ELR (cell line): ENCODE measurements around the gene SMIM43.
"Not testable (repeated sequence)": the region's sequence is repeated elsewhere in the genome, so short reads cannot be mapped to it uniquely, and the experiment has no call there.

ENCODE experiments used
- DNase-seq: peaks from one replicate; pipeline ENCODE4 v3.0.0-alpha.2; 2015; ENCODE audit warnings: low read depth

Gene SMIM43

DNA sequence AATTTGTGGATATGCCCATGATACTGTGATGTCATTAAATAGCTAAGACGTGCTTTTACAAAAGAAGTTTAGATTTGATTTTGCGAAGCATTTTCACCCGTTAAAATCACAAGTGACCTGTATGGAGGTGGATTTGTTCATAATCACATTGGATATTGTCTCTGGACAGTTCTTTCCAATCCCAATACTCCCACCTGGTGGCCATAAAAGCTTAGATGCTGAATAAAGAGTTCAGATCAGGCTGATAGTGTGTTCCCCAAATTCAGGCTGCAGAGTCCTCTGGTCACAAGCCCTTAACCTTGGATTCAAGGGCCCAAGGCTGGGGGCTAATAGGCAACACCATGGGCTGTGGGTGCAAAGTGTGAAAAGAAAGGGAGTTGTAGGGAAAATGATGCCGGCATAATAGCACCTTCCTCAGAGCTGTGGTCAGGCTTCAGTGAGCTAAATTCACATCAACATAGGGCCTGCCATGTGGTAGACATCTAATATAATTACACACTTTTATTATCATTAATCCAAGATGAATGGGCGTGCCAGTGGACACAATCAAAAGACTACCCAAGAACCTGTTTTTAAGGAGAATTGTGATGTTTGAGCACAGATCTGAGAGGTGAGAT lies 28.1 kb downstream of the SMIM43 start:
- peak; percentile 79 for DNase-seq

DNA sequence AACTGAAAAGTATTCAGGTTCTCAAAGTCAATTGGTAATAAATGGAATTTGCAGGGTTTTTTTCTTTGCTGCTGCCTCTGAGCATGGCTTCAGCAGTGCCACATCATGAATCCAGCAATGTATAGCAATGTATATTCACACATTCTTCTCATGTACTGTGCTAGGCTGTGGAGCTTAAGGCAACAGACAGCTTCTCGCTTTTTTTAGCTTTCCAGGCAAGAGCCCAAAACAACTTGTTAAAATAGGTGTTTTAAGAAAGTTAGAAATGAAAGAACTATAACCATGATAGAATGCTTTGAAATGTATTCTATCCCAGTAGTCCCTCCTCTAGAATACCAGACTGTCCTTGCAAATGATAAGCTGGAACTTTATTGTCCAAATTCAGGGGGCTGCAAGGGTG lies 30.4 kb downstream of the SMIM43 start:
- no peak for DNase-seq

DNA sequence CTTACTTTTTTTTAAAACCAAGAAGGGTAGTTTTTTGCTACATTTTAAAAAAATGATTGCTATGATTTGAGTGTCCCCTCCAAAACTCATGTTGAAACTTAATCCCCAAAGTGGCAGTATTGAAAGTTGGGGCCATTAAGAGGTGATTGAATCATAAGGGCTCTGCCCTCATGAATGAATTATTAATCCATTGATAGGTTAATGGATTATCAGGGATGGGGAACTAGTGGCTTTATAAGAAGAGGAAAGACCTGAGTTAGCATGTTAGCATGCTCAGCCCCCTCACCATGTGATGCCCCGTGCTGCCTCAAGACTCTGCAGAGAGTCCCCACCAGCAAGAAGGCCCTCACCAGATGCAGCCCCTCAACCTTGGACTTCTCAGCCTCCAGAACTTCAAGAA lies 31.0 kb downstream of the SMIM43 start:
- no peak for DNase-seq

DNA sequence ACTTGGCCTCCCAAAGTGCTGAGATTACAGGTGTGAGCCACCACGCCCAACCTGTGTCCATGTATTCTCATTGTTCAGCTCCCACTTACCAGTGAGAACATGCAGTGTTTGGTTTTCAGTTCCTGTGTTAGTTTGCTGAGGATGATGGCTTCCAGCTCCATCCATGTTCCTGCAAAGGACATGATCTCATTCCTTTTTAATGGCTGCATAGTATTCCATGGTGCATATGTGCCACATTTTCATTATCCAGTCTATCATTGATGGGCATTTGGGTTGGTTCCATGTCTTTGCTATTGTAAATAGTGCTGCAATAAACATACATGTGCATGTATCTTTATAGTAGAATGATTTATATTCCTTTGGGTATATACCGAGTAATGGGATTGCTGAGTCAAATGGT lies 35.2 kb downstream of the SMIM43 start:
- not testable (repeated sequence) for DNase-seq

DNA sequence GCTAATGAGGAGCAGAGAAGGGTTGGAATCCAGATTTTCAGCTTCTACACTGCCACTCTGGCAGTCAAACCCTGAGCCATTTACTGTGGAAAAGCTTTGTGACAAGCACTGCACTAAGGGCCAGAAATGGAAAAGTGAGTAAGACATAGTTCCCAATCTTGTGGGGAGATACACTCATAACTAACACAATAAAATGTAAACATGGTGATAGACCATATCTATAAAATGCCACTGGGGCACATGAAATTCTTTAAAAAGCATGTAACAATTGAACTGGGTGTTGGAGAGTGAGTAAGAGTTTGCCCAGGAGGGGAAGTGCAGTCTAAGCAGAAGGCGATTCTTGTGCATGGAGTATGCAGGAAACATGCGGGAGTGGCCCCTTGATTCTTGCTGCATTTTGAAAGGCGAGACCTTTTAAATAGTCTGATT lies 36.2 kb downstream of the SMIM43 start:
- peak; percentile 91 for DNase-seq

DNA sequence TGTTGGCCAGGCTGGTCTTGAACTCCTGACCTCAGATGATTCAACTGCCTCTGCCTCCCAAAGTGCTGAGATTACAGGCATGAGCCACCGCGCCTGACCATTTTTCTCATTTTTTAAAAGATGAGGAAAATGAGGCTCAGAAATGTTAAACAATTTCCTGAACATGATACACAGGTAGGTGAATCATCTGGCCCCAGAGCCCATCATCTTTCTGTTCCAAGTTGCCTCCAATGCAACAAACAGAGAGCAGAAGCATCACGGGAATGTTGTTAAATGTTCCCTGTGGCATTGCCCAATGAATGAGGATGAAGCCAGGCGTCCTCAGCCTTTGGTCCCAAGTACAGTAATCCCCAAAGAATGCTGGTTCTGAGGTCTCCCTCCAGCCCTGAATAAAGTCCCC lies 36.9 kb downstream of the SMIM43 start:
- DNase-seq, result peak; percentile 84

DNA sequence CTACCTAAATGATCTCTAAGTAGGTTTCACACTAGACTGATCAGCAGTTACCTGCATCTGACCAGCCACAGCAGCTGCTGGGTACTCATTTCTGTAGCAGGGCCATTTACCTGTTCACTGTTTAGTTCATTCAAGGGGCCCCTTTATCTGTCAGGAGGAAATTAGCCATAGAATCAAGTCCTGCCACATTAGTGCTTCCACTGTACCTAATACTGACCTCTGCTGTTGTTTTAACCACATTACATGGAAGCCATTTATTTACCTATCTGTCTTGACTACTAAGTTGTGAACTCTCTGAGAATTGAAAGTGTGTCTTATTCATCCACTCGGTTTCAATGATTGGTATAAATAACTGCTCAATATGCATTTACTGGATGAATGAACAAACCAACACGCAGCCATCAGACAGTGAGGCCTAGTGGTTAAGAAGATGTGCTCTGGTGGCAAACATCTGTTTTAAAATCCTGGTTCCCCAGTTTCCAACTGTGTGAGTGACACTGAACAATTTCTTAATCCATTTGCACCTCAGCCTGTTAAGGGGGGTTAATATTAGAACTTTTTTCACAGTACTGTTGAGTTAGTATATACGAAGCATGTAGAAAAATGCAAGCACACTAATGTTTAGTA lies 38.2 kb downstream of the SMIM43 start:
- peak; percentile 78 for DNase-seq

DNA sequence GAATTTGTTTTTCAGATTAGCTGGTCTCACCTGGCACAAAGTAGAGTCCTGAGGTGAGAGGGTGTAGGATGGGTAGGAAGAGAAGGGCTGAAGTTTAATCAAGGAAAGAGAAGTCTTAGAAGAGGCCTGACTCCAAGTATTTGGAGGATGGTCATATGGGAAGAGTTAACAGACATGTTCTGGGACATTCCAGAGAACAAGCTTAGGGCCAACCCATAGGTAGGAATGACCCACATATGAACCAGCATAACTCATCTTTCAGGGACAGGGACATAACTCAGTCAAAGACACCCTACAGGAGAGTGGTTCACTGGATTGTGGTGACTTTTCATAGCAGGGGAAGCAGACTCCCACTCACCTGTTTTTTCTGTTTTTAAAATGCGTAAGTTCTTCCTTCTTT lies 40.3 kb downstream of the SMIM43 start:
- DNase-seq, result no peak

DNA sequence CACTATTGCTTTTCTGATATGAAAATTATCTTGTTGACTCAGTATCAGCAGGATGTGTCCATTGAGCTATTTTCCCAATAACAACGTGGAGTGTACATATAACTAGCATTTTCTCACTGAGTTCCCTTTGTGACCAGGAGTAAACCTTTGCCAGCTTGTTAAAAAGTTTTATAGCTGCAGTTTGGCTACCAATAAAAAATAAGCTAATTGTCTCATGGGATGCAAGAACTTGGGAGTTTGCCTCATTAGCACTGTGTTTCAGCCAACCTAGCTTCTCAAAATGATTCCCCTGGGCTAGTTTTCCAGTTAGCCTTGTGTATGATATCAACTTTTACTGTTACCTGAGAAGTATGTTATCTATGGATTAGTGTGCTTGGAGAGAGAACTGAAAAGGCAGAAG lies 43.3 kb downstream of the SMIM43 start:
- DNase-seq, result no peak

DNA sequence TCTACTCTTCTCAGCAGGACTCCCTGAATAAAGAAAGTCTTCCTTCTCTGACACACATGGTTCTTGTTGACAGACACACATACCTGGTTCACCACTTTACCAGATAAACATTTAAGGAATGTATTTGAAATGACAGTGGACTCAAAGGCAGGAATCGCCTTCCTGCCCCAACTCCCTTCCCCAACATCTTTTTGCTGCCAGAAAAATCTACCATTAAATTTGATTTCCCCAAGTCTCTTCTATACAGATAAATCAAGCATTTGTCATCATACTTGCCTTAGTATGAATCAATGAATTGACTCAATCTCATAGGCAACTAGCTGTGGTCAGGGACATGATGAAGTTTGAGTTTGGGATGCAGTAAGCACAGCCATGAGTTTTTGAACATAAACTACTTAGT lies 44.9 kb downstream of the SMIM43 start:
- peak; percentile 57 for DNase-seq

DNA sequence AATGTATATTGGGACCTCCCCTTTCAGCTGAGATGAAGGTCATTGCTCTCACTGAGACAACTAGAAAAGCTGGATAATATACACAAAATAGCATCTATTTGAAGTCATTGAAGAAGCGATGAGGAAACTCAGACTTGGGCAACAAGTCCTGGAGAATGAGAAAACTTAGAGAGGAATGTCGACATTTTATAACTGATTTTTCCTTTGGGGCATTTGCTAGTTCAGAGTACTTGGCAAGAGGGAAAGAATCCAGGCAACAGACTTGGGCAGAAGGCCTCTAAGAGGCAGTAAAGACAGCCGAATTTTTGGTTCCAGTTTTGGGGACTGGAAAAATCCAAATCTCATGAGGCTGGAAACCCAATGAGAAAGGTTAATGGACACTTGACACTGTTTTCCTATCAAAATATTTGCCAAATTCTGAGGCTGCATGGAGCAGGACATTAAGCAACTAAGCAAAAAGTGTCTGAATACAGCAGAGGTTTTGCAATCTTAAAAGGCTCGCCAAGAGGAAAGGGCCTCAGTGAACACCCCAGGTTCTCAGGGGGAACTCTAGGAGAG lies 47.2 kb downstream of the SMIM43 start:
- DNase-seq, result no peak

DNA sequence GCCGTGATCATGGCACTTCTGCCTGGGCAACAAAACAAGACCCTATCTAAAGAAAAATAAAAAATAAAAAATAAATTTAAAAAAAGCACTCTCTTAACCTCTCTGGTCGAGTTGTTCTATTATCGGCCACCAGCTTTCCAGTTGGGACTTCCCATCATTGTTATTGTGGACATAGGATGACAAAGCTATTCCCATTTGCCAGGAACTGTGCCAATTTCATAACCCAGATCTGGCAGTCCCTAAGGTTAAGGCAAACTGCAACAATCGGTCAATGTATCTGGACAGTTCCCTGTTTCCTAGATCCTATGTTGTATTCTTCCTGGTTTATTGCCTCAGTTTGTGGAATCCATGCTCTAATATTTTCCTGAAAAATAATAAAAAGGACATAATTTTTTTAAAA lies 50.4 kb downstream of the SMIM43 start:
- DNase-seq, result no peak

DNA sequence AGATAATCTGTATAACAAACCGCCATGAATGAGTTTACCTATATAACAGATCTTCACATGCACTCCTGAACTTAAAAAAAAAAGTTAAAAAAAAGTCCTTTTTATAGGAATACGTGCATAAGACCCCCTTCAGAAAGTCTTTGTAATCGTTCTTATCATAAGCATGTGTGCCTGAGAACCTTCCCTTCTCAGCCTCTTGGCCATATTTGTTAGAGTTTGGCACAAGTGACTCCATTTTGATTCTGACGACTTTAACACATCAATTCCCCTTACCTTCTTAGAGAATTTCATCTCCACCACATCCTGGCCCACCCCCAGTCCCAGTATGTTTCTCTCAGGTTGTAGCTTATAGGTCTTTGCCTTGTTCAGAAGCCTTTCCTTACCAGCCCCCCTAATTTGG lies 52.2 kb downstream of the SMIM43 start:
- no peak for DNase-seq

DNA sequence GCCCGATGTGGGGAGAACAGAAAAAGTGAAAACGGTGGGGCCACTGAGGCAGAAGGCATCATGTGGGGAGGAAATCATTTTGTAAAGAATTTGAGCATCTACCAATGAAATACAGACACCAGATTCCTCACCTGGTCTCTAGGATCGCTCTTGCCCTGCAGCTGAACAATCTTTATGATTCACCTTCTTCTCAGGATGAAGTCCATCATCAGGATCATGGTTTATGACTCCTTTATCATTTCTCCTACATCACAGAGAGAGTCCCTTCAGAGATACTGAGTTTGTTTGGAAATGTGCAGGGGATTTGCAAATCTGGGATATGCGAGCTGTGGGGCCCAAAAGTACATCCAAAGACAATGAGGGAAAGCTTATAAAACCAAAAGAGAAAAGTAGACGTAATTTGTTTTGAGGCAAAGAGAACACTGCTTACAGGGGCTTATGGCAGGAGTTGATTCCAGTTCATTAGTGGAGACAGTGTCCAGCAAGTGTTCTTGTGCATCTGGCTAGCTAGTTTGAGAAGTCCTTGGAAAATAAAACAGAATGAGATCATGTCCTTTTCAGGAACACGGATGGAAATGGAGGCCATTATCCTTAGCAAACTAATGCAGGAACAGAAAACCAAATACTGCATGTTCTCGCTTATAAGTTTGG lies 52.8 kb downstream of the SMIM43 start:
- peak; percentile 59 for DNase-seq

DNA sequence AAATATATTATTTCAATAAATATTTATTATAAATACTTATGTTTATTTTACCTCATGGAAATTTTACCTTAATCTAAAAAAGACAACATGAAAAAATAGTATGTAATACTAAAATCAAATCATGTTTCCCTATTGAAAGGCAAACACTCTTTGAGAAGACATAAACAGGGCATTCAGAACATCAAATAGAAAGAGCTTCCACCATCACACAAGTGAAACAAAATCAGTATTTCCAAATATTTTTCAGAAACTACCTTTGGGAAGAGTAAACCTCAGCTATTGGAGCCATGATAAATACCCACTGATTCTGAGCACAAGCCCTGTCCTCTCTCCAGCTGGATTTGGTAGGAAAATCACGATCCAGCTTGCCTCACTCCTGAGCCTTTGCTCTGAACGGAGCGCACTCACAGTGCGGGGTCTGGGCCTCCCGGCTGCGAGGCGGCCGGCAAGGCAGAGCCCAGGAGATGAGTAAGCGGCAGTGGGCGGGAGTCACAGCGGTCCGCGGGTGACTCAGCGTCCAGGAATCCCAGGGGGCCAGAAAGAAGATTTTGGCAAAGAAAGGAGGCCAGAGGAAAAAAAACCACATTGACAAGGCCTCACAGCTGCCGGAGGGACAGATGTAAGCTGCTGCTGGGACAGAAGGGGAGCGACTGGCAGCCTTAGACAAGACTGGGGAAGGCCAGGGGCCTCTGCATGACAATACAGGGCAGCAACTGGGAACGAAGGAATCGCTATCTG lies 53.5 kb downstream of the SMIM43 start:
- DNase-seq, result peak; percentile 97

DNA sequence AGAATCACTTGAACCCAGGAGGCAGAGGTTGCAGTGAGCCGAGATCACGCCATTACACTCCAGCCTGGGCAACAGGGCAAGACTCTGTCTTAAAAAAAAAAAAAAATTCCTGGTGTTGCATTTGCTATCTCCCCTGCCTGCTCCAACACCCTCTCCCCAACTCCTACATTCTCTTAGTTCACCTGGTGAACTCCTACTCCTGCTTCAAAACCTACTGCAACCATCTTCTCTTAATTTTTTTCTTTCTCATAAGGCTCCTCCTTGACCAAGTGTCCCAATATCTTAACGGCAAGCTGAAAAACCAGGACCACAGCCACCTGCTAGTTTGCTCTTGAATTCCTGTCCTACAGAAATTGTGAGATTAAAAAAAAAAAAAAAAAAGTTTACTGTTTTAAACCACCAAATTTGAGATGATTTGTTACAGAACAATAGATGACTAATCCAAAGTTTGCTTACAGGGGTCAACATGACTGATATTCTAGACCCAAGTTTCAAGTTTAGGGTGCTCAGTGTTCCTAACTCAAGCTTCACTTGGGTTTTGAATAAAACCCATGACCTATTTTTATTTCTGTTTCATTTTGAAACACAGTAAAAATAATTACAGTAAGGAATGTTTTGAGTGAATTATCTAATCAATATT lies 55.1 kb downstream of the SMIM43 start:
- peak; percentile 47 for DNase-seq
